Measurements from ENCODE around the gene ERC2. TPM values are rescaled to one million over a fixed set of nuclear protein-coding genes. Genes with fewer than 3 reads are reported as not detected.

ERC2 gene
- total and polyA plus RNA-seq, 8 donors = 1.2 to 4.8 (median 2.3) TPM

- Histone ChIP-seq H3K27ac (no peak overlapping the region), H3K9me3 (no peaks in the 10 kb centered on the region), H3K27me3 (no peaks in the 10 kb centered on the region), H3K4me3 (no peak overlapping the region), H3K4me1 (no peaks in the 10 kb centered on the region), H3K36me3 (no peaks in the 10 kb centered on the region)
- WGBS, 2 donors = 76 to 84% methylated on average over 1 of the region's 1 CpG
- intact Hi-C loops (cut with DNase I) = no loop called here
- no peak for TF ChIP-seq CTCF (IDR thresholded peaks at IDR 0.05)
- DNase-seq = no peak
- no peak for FAIRE-seq
- no peak for ATAC-seq
Observed at GRCh38 chr3:56124546-56124945, 343.7 kb downstream of the ERC2 start.

- Histone ChIP-seq H3K36me3 (no peaks in the 10 kb centered on the region), H3K4me3 (no peak overlapping the region), H3K27ac (no peak overlapping the region), H3K9me3 (no peaks in the 10 kb centered on the region), H3K27me3 (no peaks in the 10 kb centered on the region), H3K4me1 (no peaks in the 10 kb centered on the region)
- WGBS, 2 donors = 80 to 86% methylated on average over 3 of the region's 3 CpGs
- DNase-seq (no peak), ATAC-seq (no peak), FAIRE-seq (no peak)
- no peak for TF ChIP-seq CTCF (IDR thresholded peaks at IDR 0.05)
- intact Hi-C loops (cut with DNase I) = no loop called here
Observed at GRCh38 chr3:56123487-56123886, 344.8 kb downstream of the ERC2 start.

- no peaks in the 10 kb centered on the region for H3K36me3 ChIP-seq
- intact Hi-C loops (cut with DNase I) = no loop called here
- no peak for TF ChIP-seq CTCF (IDR thresholded peaks at IDR 0.05)
- H3K4me3 ChIP-seq = no peak overlapping the region
- no peaks in the 10 kb centered on the region for H3K27me3 ChIP-seq
- no peaks in the 10 kb centered on the region for H3K9me3 ChIP-seq
- H3K27ac ChIP-seq = no peak overlapping the region
- ATAC-seq = no peak
- 58 to 89% methylated on average over 2 of the region's 2 CpGs for WGBS, 2 donors
- H3K4me1 ChIP-seq = no peaks in the 10 kb centered on the region
- DNase-seq = no peak
- FAIRE-seq = no peak
Observed at GRCh38 chr3:56122911-56123310, 345.4 kb downstream of the ERC2 start.

GRCh38 chr3:56121716-56122115 is 346.6 kb downstream of the ERC2 start:
- Histone ChIP-seq H3K4me1 (no peaks in the 10 kb centered on the region), H3K9me3 (no peaks in the 10 kb centered on the region), H3K36me3 (no peaks in the 10 kb centered on the region), H3K27ac (no peak overlapping the region), H3K4me3 (no peak overlapping the region), H3K27me3 (no peaks in the 10 kb centered on the region)
- DNase-seq = no peak
- ATAC-seq = no peak
- no peak for TF ChIP-seq CTCF (IDR thresholded peaks at IDR 0.05)
- 80 to 81% methylated on average over 2 of the region's 2 CpGs for WGBS, 2 donors
- no peak for FAIRE-seq
- intact Hi-C loops (cut with DNase I) = no loop called here

GRCh38 chr3:56119575-56120349 is 348.5 kb downstream of the ERC2 start:
- FAIRE-seq (no peak), ATAC-seq (peak in 1 of 4 donors; percentile 14), DNase-seq (no peak)
- intact Hi-C loops (cut with DNase I) = no loop called here
- TF ChIP-seq CTCF (IDR thresholded peaks at IDR 0.05) = no peak
- H3K36me3 ChIP-seq = no peaks in the 10 kb centered on the region
- no peak overlapping the region for H3K27ac ChIP-seq
- H3K27me3 ChIP-seq = no peaks in the 10 kb centered on the region
- WGBS, 2 donors = 92% methylated on average over 5 of the region's 5 CpGs
- H3K9me3 ChIP-seq = no peaks in the 10 kb centered on the region
- H3K4me3 ChIP-seq = no peak overlapping the region
- H3K4me1 ChIP-seq = no peaks in the 10 kb centered on the region
